Fibroblast of lung (primary cell): Measurements from ENCODE around the gene CPT1A. TPM values are rescaled to one million over a fixed set of nuclear protein-coding genes. Genes with fewer than 3 reads are reported as not detected.
A peak's percentile ranks its signal among the peaks of the same experiment; 100 is the strongest.

Source experiments
- DNase-seq, 2 donors: peaks; one replicate each; pipeline versions ENCODE4 v3.0.0 to v3.0.0-alpha.2; 2010; ENCODE audit warnings: low read depth in 2 of 2
- H2AFZ ChIP-seq: 2 replicates; pipeline ENCODE4 v1.5.1; 2012; ENCODE audit warnings: low read length, control low read depth, inconsistent platforms
- H3K27ac ChIP-seq: 2 replicates; pipeline ENCODE4 v1.5.1; 2011; ENCODE audit warnings: low read length, control low read depth; ENCODE audit not compliant: insufficient read depth
- H3K27me3 ChIP-seq: 2 replicates; pipeline ENCODE4 v1.5.1; 2011; ENCODE audit warnings: mild to moderate bottlenecking, low read length; ENCODE audit not compliant: control insufficient read depth, insufficient read depth
- H3K36me3 ChIP-seq: 2 replicates; pipeline ENCODE4 v1.5.1; 2011; ENCODE audit warnings: low read length; ENCODE audit not compliant: control insufficient read depth, insufficient read depth
- H3K4me1 ChIP-seq: 2 replicates; pipeline ENCODE4 v1.5.1; 2011; ENCODE audit warnings: low read length; ENCODE audit not compliant: control insufficient read depth, insufficient read depth; ENCODE audit errors: extremely low read depth
- H3K4me2 ChIP-seq: 2 replicates; pipeline ENCODE4 v1.5.1; 2011; ENCODE audit warnings: low read length, control low read depth; ENCODE audit not compliant: insufficient read depth; ENCODE audit errors: extremely low read depth
- H3K4me3 ChIP-seq, 4 experiments: fragments of 200-600 bp in 1 of 4; sonication (generic) in 1 of 4; replicated peaks in 1 of 4; 2 replicates each; pipeline ENCODE4 v1.5.1; 2011 to 2016; ENCODE audit warnings: low read length in 4 of 4, low read depth in 3 of 4, mild to moderate bottlenecking in 3 of 4, control low read depth in 2 of 4, inconsistent platforms in 1 of 4, mixed read lengths in 1 of 4; ENCODE audit not compliant: insufficient read depth in 1 of 4; ENCODE audit errors: control extremely low read depth in 1 of 4
- H3K79me2 ChIP-seq: 2 replicates; pipeline ENCODE4 v1.5.1; 2012; ENCODE audit warnings: mild to moderate bottlenecking, low read length, inconsistent platforms; ENCODE audit not compliant: control insufficient read depth, insufficient read depth
- H3K9ac ChIP-seq: 2 replicates; pipeline ENCODE4 v1.5.1; 2011; ENCODE audit warnings: mild to moderate bottlenecking, low read length, control low read depth; ENCODE audit not compliant: insufficient read depth
- H3K9me3 ChIP-seq: 2 replicates; pipeline ENCODE4 v1.5.1; 2012; ENCODE audit warnings: low read depth, low read length; ENCODE audit not compliant: control insufficient read depth, insufficient read depth
- H4K20me1 ChIP-seq: 2 replicates; pipeline ENCODE4 v1.5.1; 2011; ENCODE audit warnings: low read length; ENCODE audit not compliant: control insufficient read depth, insufficient read depth; ENCODE audit errors: extremely low read depth
- CTCF ChIP-seq, 2 donors: IDR thresholded peaks in 1 of 2; conservative IDR thresholded peaks in 1 of 2; 1 replicate in 1 of 2; 2 replicates in 1 of 2; pipeline ENCODE4 v1.5.1; 2011 to 2012; ENCODE audit warnings: low read length in 2 of 2, control low read depth in 1 of 2, inconsistent platforms in 1 of 2, low read depth in 1 of 2, mild to moderate bottlenecking in 1 of 2
- EZH2 ChIP-seq: IDR thresholded peaks from 2 replicates; pipeline ENCODE4 v1.5.1; 2012; ENCODE audit warnings: low read length, control low read depth, mild to moderate bottlenecking; ENCODE audit errors: missing control alignments
- polyA plus RNA-seq, 2 donors: library from polyadenylated mRNA; depleted of rRNA in 1 of 2; stranded (reverse) in 1 of 2; unstranded in 1 of 2; fragments of >200 nt; gene quantifications; 2 replicates each; pipeline ENCODE4 v1.2.1, GENCODE V29; 2011 to 2012; ENCODE audit warnings: missing spikeins in 1 of 2
- total RNA-seq: library from RNA; depleted of rRNA; stranded (reverse); fragments of >200 nt; gene quantifications from 2 replicates; pipeline ENCODE4 v1.2.1, GENCODE V29; 2014

The CPT1A gene
- total and polyA plus RNA-seq, 2 donors (not counting 1 experiment from before 2014, with no cell fraction given) = 29.5 to 45.2 TPM

GRCh38 chr11:68734111-68734510, 107.6 kb downstream of the CPT1A start:
- peaks cover 15% of the 10 kb centered on the region for H3K27me3 ChIP-seq
- no peak overlapping the region for H3K4me2 ChIP-seq
- H3K9ac ChIP-seq = no peak overlapping the region
- no peaks in the 10 kb centered on the region for H3K4me1 ChIP-seq
- no peak overlapping the region for H2AFZ ChIP-seq
- no peaks in the 10 kb centered on the region for H3K36me3 ChIP-seq
- no peak overlapping the region for H3K27ac ChIP-seq
- no peak for DNase-seq
- H3K9me3 ChIP-seq = no peaks in the 10 kb centered on the region
- no peaks in the 10 kb centered on the region for H3K79me2 ChIP-seq
- H4K20me1 ChIP-seq = no peaks in the 10 kb centered on the region
- TF ChIP-seq CTCF (conservative IDR thresholded peaks at IDR 0.05 in 1 of 2, IDR thresholded peaks at IDR 0.05 in 1 of 2; ENCODE audit: low read depth in 1 of 2, low read length in 2 of 2) (no peak), EZH2 (no peak)
- H3K4me3 ChIP-seq = no peak overlapping the region

- no peaks in the 10 kb centered on the region for H3K79me2 ChIP-seq
- no peak overlapping the region for H3K9ac ChIP-seq
- H3K4me1 ChIP-seq = no peaks in the 10 kb centered on the region
- no peak overlapping the region for H2AFZ ChIP-seq
- DNase-seq = peak in 1 of 2 donors; percentile 61
- H3K4me2 ChIP-seq = no peak overlapping the region
- no peak overlapping the region for H3K4me3 ChIP-seq
- TF ChIP-seq CTCF (conservative IDR thresholded peaks at IDR 0.05 in 1 of 2, IDR thresholded peaks at IDR 0.05 in 1 of 2; ENCODE audit: low read depth in 1 of 2, low read length in 2 of 2) (peak; percentile 25 to 50), EZH2 (no peak)
- H3K9me3 ChIP-seq = no peaks in the 10 kb centered on the region
- H3K27ac ChIP-seq = no peak overlapping the region
- peaks cover 19% of the 10 kb centered on the region for H3K27me3 ChIP-seq
- no peaks in the 10 kb centered on the region for H3K36me3 ChIP-seq
- no peaks in the 10 kb centered on the region for H4K20me1 ChIP-seq
Measured at GRCh38 chr11:68727783-68728182, 113.9 kb downstream of the CPT1A start.

- no peak for DNase-seq
- Histone ChIP-seq H3K27ac (no peak overlapping the region), H3K79me2 (no peaks in the 10 kb centered on the region), H3K4me2 (no peak overlapping the region), H3K36me3 (no peaks in the 10 kb centered on the region), H3K9ac (no peak overlapping the region), H4K20me1 (no peaks in the 10 kb centered on the region), H2AFZ (no peak overlapping the region), H3K4me3 (no peak overlapping the region), H3K9me3 (no peaks in the 10 kb centered on the region), H3K4me1 (no peaks in the 10 kb centered on the region), H3K27me3 (peaks cover 15% of the 10 kb centered on the region)
- TF ChIP-seq EZH2 (no peak), CTCF (conservative IDR thresholded peaks at IDR 0.05 in 1 of 2, IDR thresholded peaks at IDR 0.05 in 1 of 2; ENCODE audit: low read depth in 1 of 2, low read length in 2 of 2) (no peak)
Measured at GRCh38 chr11:68724293-68724692, 117.4 kb downstream of the CPT1A start.
